Natural killer cell (primary cell): Measurements from ENCODE around the gene RHOXF1. TPM values are rescaled to one million over a fixed set of nuclear protein-coding genes. Genes with fewer than 3 reads are reported as not detected.
"Not testable (repeated sequence)": the region's sequence is repeated elsewhere in the genome, so short reads cannot be mapped to it uniquely, and the experiment has no call there.

Source experiments
- ATAC-seq, 3 donors: fragments of 150-1000 bp in 2 of 3; fragments of 200-7000 bp in 1 of 3; cut with Tn5 transposase; 1 replicate in 1 of 3; 2 replicates in 2 of 3; pipeline ENCODE4 v1.10.0; 2021; ENCODE audit warnings: mild to moderate bottlenecking in 2 of 3, moderate library complexity in 2 of 3
- DNase-seq, 2 donors: peaks; one replicate each; pipeline versions ENCODE4 v3.0.0 to v3.0.0-alpha.2; 2013 to 2021; ENCODE audit warnings: mixed read lengths in 1 of 2
- H3K27ac ChIP-seq: one replicate; pipeline ENCODE4 v1.5.1; 2013; ENCODE audit warnings: mild to moderate bottlenecking, low read length
- H3K27me3 ChIP-seq: one replicate; pipeline ENCODE4 v1.6.1; 2013; ENCODE audit warnings: low read length; ENCODE audit not compliant: control insufficient read depth, insufficient read depth
- H3K36me3 ChIP-seq: one replicate; pipeline ENCODE4 v1.6.1; 2013; ENCODE audit warnings: low read length; ENCODE audit not compliant: control insufficient read depth, insufficient read depth
- H3K4me1 ChIP-seq: one replicate; pipeline ENCODE4 v1.6.1; 2013; ENCODE audit warnings: low read length; ENCODE audit not compliant: control insufficient read depth, insufficient read depth
- H3K4me3 ChIP-seq: one replicate; pipeline ENCODE4 v1.5.1; 2013; ENCODE audit warnings: low read length
- H3K9me3 ChIP-seq: one replicate; pipeline ENCODE4 v1.6.1; 2013; ENCODE audit warnings: low read length; ENCODE audit not compliant: control insufficient read depth, insufficient read depth
- H3K27ac Mint-ChIP-seq, 2 donors: one replicate each; pipeline ENCODE4 v1.8.0; 2022; ENCODE audit warnings: mild to moderate bottlenecking in 2 of 2, mixed read lengths in 2 of 2, moderate library complexity in 1 of 2
- H3K27me3 Mint-ChIP-seq, 2 donors: one replicate each; pipeline ENCODE4 v1.8.0; 2022; ENCODE audit warnings: low read depth in 2 of 2, mixed read lengths in 2 of 2
- H3K36me3 Mint-ChIP-seq: one replicate; pipeline ENCODE4 v1.8.0; 2022; ENCODE audit warnings: mixed read lengths
- H3K4me1 Mint-ChIP-seq, 2 donors: one replicate each; pipeline ENCODE4 v1.8.0; 2022; ENCODE audit warnings: mixed read lengths in 2 of 2
- H3K4me3 Mint-ChIP-seq: one replicate; pipeline ENCODE4 v1.8.0; 2022; ENCODE audit warnings: mild to moderate bottlenecking, moderate library complexity, mixed read lengths
- H3K9me3 Mint-ChIP-seq, 2 donors: one replicate each; pipeline ENCODE4 v1.8.0; 2022; ENCODE audit warnings: mixed read lengths in 2 of 2
- CTCF ChIP-seq: fragments of 200-600 bp; IDR thresholded peaks from one replicate; pipeline ENCODE4 v1.8.0; 2022; ENCODE audit warnings: antibody characterized with exemption
- WGBS: methylation state at CpG from one replicate; pipeline ENCODE4 v1.1.7; 2013; ENCODE audit warnings: missing lambda C conversion rate; ENCODE audit not compliant: insufficient coverage; 5-methylcytosine and 5-hydroxymethylcytosine counted together
- intact Hi-C: fragments of 100-400 bp; cut with micrococcal nuclease; formaldehyde crosslinking; loops from one replicate; pipeline ENCODE4 v1.14.2; 2022
- total RNA-seq, 4 donors: library from RNA; stranded (reverse); fragments of 120-200 nt in 1 of 4; gene quantifications; one replicate each; pipeline versions ENCODE4 v1.2.3 to v1.2.4, GENCODE V29; 2013 to 2022

The RHOXF1 gene
- total RNA-seq, 3 donors from 2014 or later (not counting 1 experiment from before 2014, with no cell fraction given): 1.4 to 2.6 TPM; not detected in 1

GRCh38 chrX:120101057-120101456, 14.7 kb downstream of the RHOXF1 start:
- H3K9me3 Mint-ChIP-seq, H3K9me3 ChIP-seq, H3K27ac ChIP-seq, H3K36me3 ChIP-seq, DNase-seq, H3K4me1 ChIP-seq, H3K4me3 ChIP-seq, H3K27ac Mint-ChIP-seq, ATAC-seq, H3K4me3 Mint-ChIP-seq, H3K27me3 ChIP-seq, intact Hi-C loops, H3K4me1 Mint-ChIP-seq: not testable (repeated sequence)
- Mint-ChIP-seq H3K36me3 (peaks cover 14% of the 10 kb centered on the region), H3K27me3 (peaks cover 3 to 20% of the 10 kb centered on the region in 2 donors)
- WGBS: 78% methylated on average over 1 of the region's 2 CpGs

GRCh38 chrX:120090208-120090607, 25.5 kb downstream of the RHOXF1 start:
- 90% methylated on average over 2 of the region's 2 CpGs for WGBS
- no peaks in the 10 kb centered on the region for H3K27me3 ChIP-seq
- Mint-ChIP-seq H3K4me3 (no peak overlapping the region), H3K36me3 (no peaks in the 10 kb centered on the region), H3K4me1 (no peaks in the 10 kb centered on the region), H3K27ac (no peak overlapping the region), H3K9me3 (no peaks in the 10 kb centered on the region), H3K27me3 (no peaks in the 10 kb centered on the region)
- no peak for DNase-seq
- H3K9me3 ChIP-seq: no peaks in the 10 kb centered on the region
- intact Hi-C loops: no loop called here
- no peak overlapping the region for H3K27ac ChIP-seq
- no peak for TF ChIP-seq CTCF
- ATAC-seq: no peak
- H3K4me3 ChIP-seq: no peak overlapping the region
- no peaks in the 10 kb centered on the region for H3K4me1 ChIP-seq
- H3K36me3 ChIP-seq: no peaks in the 10 kb centered on the region

GRCh38 chrX:120087289-120088017, 28.3 kb downstream of the RHOXF1 start:
- Mint-ChIP-seq H3K27ac (no peak overlapping the region), H3K36me3 (no peaks in the 10 kb centered on the region), H3K4me1 (no peaks in the 10 kb centered on the region), H3K27me3 (no peaks in the 10 kb centered on the region), H3K9me3 (no peaks in the 10 kb centered on the region), H3K4me3 (no peak overlapping the region)
- Histone ChIP-seq H3K4me1 (no peaks in the 10 kb centered on the region), H3K27ac (no peak overlapping the region), H3K4me3 (no peak overlapping the region), H3K9me3 (no peaks in the 10 kb centered on the region), H3K27me3 (no peaks in the 10 kb centered on the region), H3K36me3 (no peaks in the 10 kb centered on the region)
- TF ChIP-seq CTCF: no peak
- ATAC-seq: no peak
- intact Hi-C loops: no loop called here
- no peak for DNase-seq
- WGBS: 76% methylated on average over 9 of the region's 10 CpGs

- H3K36me3 Mint-ChIP-seq, intact Hi-C loops, H3K4me3 Mint-ChIP-seq, H3K4me1 ChIP-seq, H3K36me3 ChIP-seq, H3K27ac Mint-ChIP-seq, H3K27me3 ChIP-seq, H3K27ac ChIP-seq, H3K9me3 Mint-ChIP-seq, H3K9me3 ChIP-seq, H3K4me1 Mint-ChIP-seq, H3K4me3 ChIP-seq, DNase-seq, H3K27me3 Mint-ChIP-seq: not testable (repeated sequence)
- no CpG with 5 or more reads among the region's 12 CpGs for WGBS
- peak in 2 of 3 donors; percentile 59 to 62 for ATAC-seq
These were observed 30.0 kb downstream of the RHOXF1 start for GRCh38 chrX:120085553-120086185.

- WGBS: no CpG with 5 or more reads among the region's 15 CpGs
These were observed 38.1 kb downstream of the RHOXF1 start, which contains the start of gene RHOXF2B for GRCh38 chrX:120077590-120077989. RHOXF2B (minus strand) TSS chrX:120077690; CDS start chrX:120077552, 138 bp downstream.

GRCh38 chrX:120066169-120066568, 49.5 kb downstream of the RHOXF1 start:
- H3K27me3 Mint-ChIP-seq, intact Hi-C loops, H3K4me3 ChIP-seq, H3K4me1 Mint-ChIP-seq, H3K4me3 Mint-ChIP-seq, H3K9me3 ChIP-seq, H3K27ac ChIP-seq, H3K36me3 ChIP-seq, H3K36me3 Mint-ChIP-seq, H3K4me1 ChIP-seq, ATAC-seq, DNase-seq, H3K27ac Mint-ChIP-seq, H3K9me3 Mint-ChIP-seq, H3K27me3 ChIP-seq: not testable (repeated sequence)
- no CpG with 5 or more reads among the region's 1 CpG for WGBS

More at GRCh38 chrX:120077590-120077989, 38.1 kb downstream of the RHOXF1 start, which contains the start of gene RHOXF2B:
- intact Hi-C loops, H3K4me3 Mint-ChIP-seq, H3K4me1 ChIP-seq, H3K9me3 Mint-ChIP-seq, H3K36me3 Mint-ChIP-seq, H3K27ac ChIP-seq, DNase-seq, H3K4me3 ChIP-seq, ATAC-seq, H3K27me3 ChIP-seq, H3K27me3 Mint-ChIP-seq, H3K4me1 Mint-ChIP-seq, H3K9me3 ChIP-seq, H3K36me3 ChIP-seq, H3K27ac Mint-ChIP-seq: not testable (repeated sequence)
